ENCODE measurements around the gene VASP. TPM values are rescaled to one million over a fixed set of nuclear protein-coding genes. Genes with fewer than 3 reads are reported as not detected.
A peak's percentile ranks its signal among the peaks of the same experiment; 100 is the strongest.

VASP gene
- total RNA-seq, 4 donors from 2014 or later, result 39.2 to 82.9 (median 52.7) TPM

- 93 to 94% methylated on average over 3 to 4 of the region's 4 CpGs for WGBS, 2 donors
- Histone ChIP-seq H3K4me3 (no peak overlapping the region), H3K9me3 (peaks cover 0 to 4% (median 0%) of the 10 kb centered on the region in 3 donors), H3K4me1 (peaks cover 19 to 43% (median 30%) of the 10 kb centered on the region in 3 donors), H3K27me3 (peaks cover 0 to 9% (median 0%) of the 10 kb centered on the region in 4 donors), H3K36me3 (peaks cover 0 to 50% (median 17%) of the 10 kb centered on the region in 3 donors), H3K27ac (peak overlapping the region in 2 of 4 donors; percentile 15 to 38)
- no peak for TF ChIP-seq POLR2A (IDR thresholded peaks at IDR 0.05)
- no peak for TF ChIP-seq CTCF (IDR thresholded peaks at IDR 0.05)
- intact Hi-C loops (cut with DNase I), result loop anchor here (10.0 kb wide), 1 partner anchor 118 kb away; no protein-coding TSS in a partner anchor
- no peak for DNase-seq
Measured at GRCh38 chr19:45526971-45527370, 19.7 kb downstream of the VASP start.

GRCh38 chr19:45527731-45528130 lies 20.5 kb downstream of the VASP start:
- WGBS, 2 donors, result 48 to 59% methylated on average over 8 to 9 of the region's 15 CpGs
- no peak for DNase-seq
- TF ChIP-seq POLR2A (IDR thresholded peaks at IDR 0.05) (no peak), CTCF (IDR thresholded peaks at IDR 0.05) (no peak)
- Histone ChIP-seq H3K9me3 (peaks cover 0 to 4% (median 0%) of the 10 kb centered on the region in 3 donors), H3K27ac (peak overlapping the region; percentile 50 to 79 (median 64)), H3K4me1 (peaks cover 19 to 43% (median 30%) of the 10 kb centered on the region in 3 donors), H3K27me3 (peaks cover 0 to 9% (median 0%) of the 10 kb centered on the region in 4 donors), H3K4me3 (peak overlapping the region in 2 of 4 donors; percentile 46 to 65), H3K36me3 (peaks cover 0 to 43% (median 17%) of the 10 kb centered on the region in 3 donors)
- intact Hi-C loops (cut with DNase I), result loop anchor here (10.0 kb wide), 1 partner anchor 117 kb away; no protein-coding TSS in a partner anchor

DNA sequence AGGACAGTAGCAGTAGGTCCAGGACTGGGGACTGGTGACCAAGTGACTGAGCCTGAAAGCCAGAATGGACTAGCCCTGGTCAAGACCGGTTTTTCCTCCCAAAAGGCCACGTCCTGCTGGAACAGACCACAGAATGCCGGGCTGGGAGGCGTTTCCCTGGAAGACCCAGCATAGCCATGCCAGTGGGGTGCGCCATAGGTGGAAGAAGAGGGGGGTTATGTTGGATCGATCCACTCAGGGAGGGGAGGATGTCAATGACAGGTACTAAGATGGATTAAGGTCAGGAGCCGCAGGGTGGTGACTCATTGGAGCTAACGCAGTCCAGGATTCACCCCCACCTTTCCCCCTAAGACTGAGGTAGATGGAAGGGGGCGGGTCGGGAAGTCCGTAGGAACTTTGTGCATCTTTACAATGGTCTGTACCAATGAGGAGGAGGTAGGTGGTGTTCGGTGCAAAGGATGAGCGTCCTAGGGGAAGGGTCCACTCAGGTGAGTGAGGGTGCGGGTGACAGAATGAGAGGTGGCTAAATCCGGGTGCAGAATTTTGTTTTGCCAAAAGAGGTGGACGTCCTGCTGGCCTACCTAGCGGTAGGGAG lies 21.0 kb downstream of the VASP start:
- Histone ChIP-seq H3K9me3 (peaks cover 0 to 4% (median 0%) of the 10 kb centered on the region in 3 donors), H3K4me3 (peak overlapping the region; percentile 31 to 65 (median 50)), H3K27me3 (peaks cover 0 to 9% (median 0%) of the 10 kb centered on the region in 4 donors), H3K27ac (peak overlapping the region; percentile 50 to 79 (median 64)), H3K4me1 (peaks cover 19 to 42% (median 30%) of the 10 kb centered on the region in 3 donors), H3K36me3 (peaks cover 0 to 38% (median 17%) of the 10 kb centered on the region in 3 donors)
- 14 to 27% methylated on average over 16 to 17 of the region's 17 CpGs for WGBS, 2 donors
- DNase-seq, result no peak
- TF ChIP-seq POLR2A (IDR thresholded peaks at IDR 0.05) (no peak), CTCF (IDR thresholded peaks at IDR 0.05) (peak in 1 of 6 experiments; percentile 4)
- intact Hi-C loops (cut with DNase I), result loop anchor here (10.0 kb wide), 1 partner anchor 117 kb away; no protein-coding TSS in a partner anchor

- Histone ChIP-seq H3K4me1 (peaks cover 19 to 38% (median 27%) of the 10 kb centered on the region in 3 donors), H3K4me3 (peak overlapping the region; percentile 31 to 65 (median 50)), H3K27me3 (peaks cover 0 to 9% (median 0%) of the 10 kb centered on the region in 4 donors), H3K36me3 (peaks cover 0 to 33% (median 17%) of the 10 kb centered on the region in 3 donors), H3K9me3 (peaks cover 0 to 4% (median 0%) of the 10 kb centered on the region in 3 donors), H3K27ac (peak overlapping the region; percentile 50 to 79 (median 64))
- intact Hi-C loops (cut with DNase I), result loop anchor here (10.0 kb wide), 1 partner anchor 116 kb away; no protein-coding TSS in a partner anchor
- WGBS, 2 donors, result 5% methylated on average over 7 of the region's 49 CpGs; no CpG with 5 or more reads in 1 of the 2 donors
- no peak for DNase-seq
- TF ChIP-seq POLR2A (IDR thresholded peaks at IDR 0.05), result no peak
- TF ChIP-seq CTCF (IDR thresholded peaks at IDR 0.05), result peak in 2 of 6 experiments; percentile 4 to 19
Measured at GRCh38 chr19:45528744-45529419, 21.6 kb downstream of the VASP start.

Measured in esophagus squamous epithelium (tissue), 5 donors.